Common myeloid progenitor, CD34-positive (primary cell): ENCODE measurements around the gene SKA3.

Experiments
- CTCF ChIA-PET: fragments of 350-600 bp; sonication (Branson Sonifier 250); formaldehyde crosslinking; loops from one replicate; lab custom pipeline; 2021; ENCODE audit warnings: antibody characterized with exemption; lab: Charles Lee
- POLR2A ChIA-PET: fragments of 350-600 bp; sonication (Branson Sonifier 250); formaldehyde crosslinking; loops from one replicate; lab custom pipeline; 2021; ENCODE audit warnings: antibody characterized with exemption; lab: Charles Lee
- DNase-seq, 3 donors: peaks; one replicate each; pipeline versions ENCODE4 v3.0.0 to v3.0.0-alpha.2; 2013
- H3K27ac ChIP-seq, 2 experiments: 1 replicate in 1 of 2; 2 replicates in 1 of 2; pipeline ENCODE4 v1.7.0; 2013; ENCODE audit warnings: inconsistent platforms in 2 of 2, low read length in 2 of 2, mild to moderate bottlenecking in 2 of 2, low read depth in 1 of 2, moderate library complexity in 1 of 2; ENCODE audit not compliant: severe bottlenecking in 2 of 2, insufficient read depth in 1 of 2, poor library complexity in 1 of 2
- H3K27me3 ChIP-seq, 5 experiments: replicated peaks in 2 of 5; 1 replicate in 3 of 5; 2 replicates in 2 of 5; pipeline versions ENCODE4 v1.6.1 to v1.7.0; 2013; ENCODE audit warnings: low read length in 4 of 5, mild to moderate bottlenecking in 2 of 5, moderate library complexity in 2 of 5, inconsistent platforms in 1 of 5; ENCODE audit not compliant: insufficient read depth in 5 of 5, control insufficient read depth in 4 of 5
- H3K36me3 ChIP-seq, 4 experiments: 1 replicate in 2 of 4; 2 replicates in 2 of 4; pipeline versions ENCODE4 v1.6.1 to v1.7.0; 2013; ENCODE audit warnings: low read length in 3 of 4, control low read depth in 1 of 4, mild to moderate bottlenecking in 1 of 4; ENCODE audit not compliant: control insufficient read depth in 4 of 4, insufficient read depth in 4 of 4
- H3K4me1 ChIP-seq, 4 experiments: 1 replicate in 3 of 4; 2 replicates in 1 of 4; pipeline versions ENCODE4 v1.6.1 to v1.7.1; 2013; ENCODE audit warnings: low read length in 3 of 4, mild to moderate bottlenecking in 3 of 4, control low read depth in 1 of 4, inconsistent platforms in 1 of 4, moderate library complexity in 1 of 4; ENCODE audit not compliant: control insufficient read depth in 4 of 4, insufficient read depth in 4 of 4; ENCODE audit errors: control extremely low read depth in 1 of 4
- H3K4me3 ChIP-seq, 7 experiments: 1 replicate in 4 of 7; 2 replicates in 3 of 7; pipeline versions ENCODE4 v1.5.1 to v1.7.0; 2013; ENCODE audit warnings: mild to moderate bottlenecking in 7 of 7, low read length in 6 of 7, moderate library complexity in 6 of 7, inconsistent platforms in 2 of 7, low read depth in 2 of 7, control low read depth in 1 of 7; ENCODE audit not compliant: insufficient read depth in 4 of 7, control insufficient read depth in 1 of 7; ENCODE audit errors: extremely low read depth in 1 of 7
- H3K9me3 ChIP-seq, 5 experiments: 1 replicate in 4 of 5; 2 replicates in 1 of 5; pipeline versions ENCODE4 v1.6.1 to v1.7.1; 2013; ENCODE audit warnings: low read length in 4 of 5, mild to moderate bottlenecking in 2 of 5, inconsistent platforms in 1 of 5, low read depth in 1 of 5, moderate library complexity in 1 of 5; ENCODE audit not compliant: control insufficient read depth in 4 of 5, insufficient read depth in 2 of 5; ENCODE audit errors: control extremely low read depth in 1 of 5
- WGBS: methylation state at CpG from one replicate; pipeline ENCODE4 v1.1.5; 2013; ENCODE audit not compliant: insufficient coverage; 5-methylcytosine and 5-hydroxymethylcytosine counted together

SKA3 gene

DNA sequence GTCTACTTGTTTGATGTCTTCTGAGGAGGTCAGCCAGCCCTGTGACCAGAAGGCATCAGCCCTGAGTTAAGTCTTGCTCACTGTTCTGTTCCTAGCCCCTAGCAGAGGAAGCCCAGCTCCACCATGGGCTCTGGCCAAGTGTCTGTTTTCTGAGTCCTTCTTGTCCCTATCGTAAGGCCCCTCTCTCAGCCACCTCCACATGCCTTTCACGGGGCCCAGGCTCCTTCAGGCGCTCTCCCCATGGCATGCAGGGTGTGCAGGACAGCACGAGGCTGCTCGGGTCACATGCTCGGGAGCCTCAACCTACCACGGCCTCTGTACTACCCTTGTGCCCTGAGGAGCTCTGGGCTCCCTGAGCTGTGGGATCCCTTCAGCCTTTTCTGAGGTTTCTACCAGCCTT lies 67.2 kb downstream of the SKA3 start:
- ChIA-PET CTCF (interaction anchor here (1.0 to 2.8 kb wide), 4 partner anchors 15 to 369 kb away, joined by 3 to 13 read pairs (median 4); no protein-coding TSS in a partner anchor), POLR2A (interaction anchor here (0.6 kb wide), 1 partner anchor 607 kb away, joined by 3 read pairs; no protein-coding TSS in a partner anchor)
- 94% methylated on average over 7 of the region's 7 CpGs for WGBS

DNA sequence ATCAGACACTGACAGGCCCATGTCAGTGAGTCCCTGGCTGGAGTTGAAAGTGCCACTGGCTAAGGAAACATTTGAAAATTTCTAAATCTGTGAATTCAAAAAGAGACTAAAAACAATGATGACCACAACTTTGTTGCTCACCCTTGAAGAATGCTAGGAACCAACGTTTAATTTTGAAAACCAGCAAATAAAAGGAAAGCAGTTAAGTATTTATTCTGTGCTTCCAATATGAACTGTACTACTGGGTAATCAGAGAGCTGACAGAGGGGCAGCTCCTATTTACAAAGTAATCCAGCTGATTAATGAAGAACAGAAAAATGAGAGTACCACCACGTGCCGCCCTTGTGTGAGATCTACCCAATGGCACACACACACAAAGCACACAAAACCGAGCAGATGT lies 70.3 kb downstream of the SKA3 start:
- H3K27me3 ChIP-seq = no peaks in the 10 kb centered on the region
- no peaks in the 10 kb centered on the region for H3K36me3 ChIP-seq
- 67% methylated on average over 1 of the region's 4 CpGs for WGBS
- H3K4me1 ChIP-seq = peaks cover 0 to 2% (median 0%) of the 10 kb centered on the region in 4 experiments
- CTCF ChIA-PET = no interaction called here
- H3K4me3 ChIP-seq = no peak overlapping the region
- POLR2A ChIA-PET = no interaction called here
- DNase-seq = no peak
- H3K9me3 ChIP-seq = no peaks in the 10 kb centered on the region
- H3K27ac ChIP-seq = no peak overlapping the region

More for the DNA sequence above, 67.2 kb downstream of the SKA3 start:
- Histone ChIP-seq H3K27me3 (no peaks in the 10 kb centered on the region), H3K9me3 (no peaks in the 10 kb centered on the region), H3K27ac (no peak overlapping the region), H3K4me3 (no peak overlapping the region), H3K36me3 (no peaks in the 10 kb centered on the region), H3K4me1 (peaks cover 0 to 2% (median 0%) of the 10 kb centered on the region in 4 experiments)
- DNase-seq = no peak

DNA sequence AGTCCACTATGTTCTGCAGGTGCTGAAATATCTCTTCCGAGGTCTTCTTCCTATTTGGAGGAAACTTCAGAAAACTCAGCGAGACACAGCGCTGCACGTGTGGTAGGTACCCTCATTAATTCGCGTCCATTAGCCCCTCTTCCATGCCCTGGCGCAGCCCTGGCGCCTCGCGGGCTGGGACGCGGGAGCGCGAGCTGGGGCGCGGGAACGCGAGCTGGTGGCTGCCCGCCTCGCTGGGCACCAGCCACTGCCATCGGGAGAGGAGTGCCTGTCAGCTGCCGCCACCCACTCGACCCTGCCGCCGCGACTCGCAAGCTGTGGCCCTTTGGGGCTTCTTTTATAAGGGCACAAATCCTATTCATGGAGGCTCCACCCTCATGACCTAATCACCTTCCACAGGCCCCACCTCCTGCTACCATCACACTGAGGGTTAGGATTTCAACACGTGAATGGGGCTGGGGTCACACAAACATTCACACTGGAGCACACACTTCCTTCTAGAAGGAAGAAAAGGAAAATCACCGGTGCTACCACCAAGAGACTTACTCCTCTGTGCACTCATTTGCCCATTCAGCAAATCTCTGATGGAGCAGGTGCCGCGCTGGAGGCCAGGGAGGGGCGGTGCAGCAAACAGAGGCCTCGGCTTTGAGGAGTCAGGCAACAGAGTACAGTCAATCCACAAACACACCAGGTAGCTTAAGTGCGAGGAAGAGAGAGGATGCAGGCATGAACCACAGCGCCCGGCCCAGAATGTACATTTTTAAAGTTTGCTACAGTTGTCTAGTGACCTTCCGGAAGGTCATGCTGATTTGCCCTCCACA lies 71.9 kb downstream of the SKA3 start:
- H3K4me3 ChIP-seq = no peak overlapping the region
- H3K9me3 ChIP-seq = no peaks in the 10 kb centered on the region
- no peak overlapping the region for H3K27ac ChIP-seq
- H3K4me1 ChIP-seq = no peaks in the 10 kb centered on the region
- ChIA-PET POLR2A (interaction anchor here (0.6 kb wide), 1 partner anchor 40 kb away, joined by 3 read pairs; no protein-coding TSS in a partner anchor), CTCF (interaction anchor here (1.1 kb wide), 1 partner anchor 55 kb away, joined by 3 read pairs; no protein-coding TSS in a partner anchor)
- H3K27me3 ChIP-seq = no peaks in the 10 kb centered on the region
- H3K36me3 ChIP-seq = no peaks in the 10 kb centered on the region
- WGBS = 97% methylated on average over 30 of the region's 37 CpGs
- DNase-seq = no peak
